ENCODE measurements around the gene UBE2H. TPM values are rescaled to one million over a fixed set of nuclear protein-coding genes. Genes with fewer than 3 reads are reported as not detected.
"Not testable (repeated sequence)": the region's sequence is repeated elsewhere in the genome, so short reads cannot be mapped to it uniquely, and the experiment has no call there.

UBE2H gene
- total and polyA plus RNA-seq, 8 donors, result 58.7 to 121 (median 82.8) TPM

GRCh38 chr7:129843365-129843898 is 109.3 kb downstream of the UBE2H start:
- Histone ChIP-seq H3K27ac (peak overlapping the region in 1 of 2 donors; percentile 72), H3K4me1 (peaks cover 8 to 68% of the 10 kb centered on the region in 2 donors), H3K36me3 (peaks cover 0 to 8% of the 10 kb centered on the region in 2 donors), H3K27me3 (no peaks in the 10 kb centered on the region), H3K4me3 (no peak overlapping the region), H3K9me3 (no peaks in the 10 kb centered on the region)
- ATAC-seq, result no peak
- intact Hi-C loops (cut with DNase I), result no loop called here
- DNase-seq, result no peak
- TF ChIP-seq CTCF (IDR thresholded peaks at IDR 0.05), result no peak

GRCh38 chr7:129841465-129841864 is 111.3 kb downstream of the UBE2H start:
- Histone ChIP-seq H3K4me1 (peaks cover 8 to 53% of the 10 kb centered on the region in 2 donors), H3K27ac (peak overlapping the region in 1 of 2 donors; percentile 55), H3K36me3 (peaks cover 0 to 16% of the 10 kb centered on the region in 2 donors), H3K9me3 (no peaks in the 10 kb centered on the region), H3K4me3 (no peak overlapping the region), H3K27me3 (no peaks in the 10 kb centered on the region)
- intact Hi-C loops (cut with DNase I), result no loop called here
- ATAC-seq, result no peak
- no peak for TF ChIP-seq CTCF (IDR thresholded peaks at IDR 0.05)
- DNase-seq, result no peak

GRCh38 chr7:129840757-129841156 is 112.0 kb downstream of the UBE2H start:
- H3K4me3 ChIP-seq, result no peak overlapping the region
- H3K27me3 ChIP-seq, result no peaks in the 10 kb centered on the region
- TF ChIP-seq CTCF (IDR thresholded peaks at IDR 0.05), result no peak
- H3K36me3 ChIP-seq, result peaks cover 0 to 17% of the 10 kb centered on the region in 2 donors
- no peak for DNase-seq
- ATAC-seq, result no peak
- intact Hi-C loops (cut with DNase I), result no loop called here
- no peaks in the 10 kb centered on the region for H3K9me3 ChIP-seq
- peaks cover 8 to 46% of the 10 kb centered on the region in 2 donors for H3K4me1 ChIP-seq
- peak overlapping the region in 1 of 2 donors; percentile 55 for H3K27ac ChIP-seq

- intact Hi-C loops (cut with DNase I), result no loop called here
- ATAC-seq, result no peak
- Histone ChIP-seq H3K36me3 (peaks cover 0 to 45% of the 10 kb centered on the region in 2 donors), H3K27me3 (no peaks in the 10 kb centered on the region), H3K27ac (no peak overlapping the region), H3K4me1 (peaks cover 8 to 12% of the 10 kb centered on the region in 2 donors), H3K9me3 (no peaks in the 10 kb centered on the region), H3K4me3 (no peak overlapping the region)
- TF ChIP-seq CTCF (IDR thresholded peaks at IDR 0.05), result no peak
- no peak for DNase-seq
Measured at GRCh38 chr7:129836983-129837382, 115.8 kb downstream of the UBE2H start.

- no peaks in the 10 kb centered on the region for H3K9me3 ChIP-seq
- peaks cover 0 to 54% of the 10 kb centered on the region in 2 donors for H3K36me3 ChIP-seq
- H3K27me3 ChIP-seq, result no peaks in the 10 kb centered on the region
- H3K4me1 ChIP-seq, result peaks cover 10 to 11% of the 10 kb centered on the region in 2 donors
- ATAC-seq (peak; percentile 44), DNase-seq (no peak)
- no peak overlapping the region for H3K4me3 ChIP-seq
- intact Hi-C loops (cut with DNase I), result no loop called here
- H3K27ac ChIP-seq, result no peak overlapping the region
- TF ChIP-seq CTCF (IDR thresholded peaks at IDR 0.05), result no peak
Measured at GRCh38 chr7:129835569-129835968, 117.2 kb downstream of the UBE2H start.

- Histone ChIP-seq H3K36me3 (peaks cover 0 to 45% of the 10 kb centered on the region in 2 donors), H3K4me1 (peaks cover 16 to 30% of the 10 kb centered on the region in 2 donors)
- H3K4me3 ChIP-seq; H3K27me3 ChIP-seq; H3K27ac ChIP-seq; ATAC-seq; intact Hi-C loops (cut with DNase I); DNase-seq; H3K9me3 ChIP-seq: not testable (repeated sequence)
Measured at GRCh38 chr7:129833353-129833752, 119.4 kb downstream of the UBE2H start.

All from left lung (tissue), 10 donors.